Stimulated activated naive CD8-positive, alpha-beta T cell treated with anti-CD3 and anti-CD28 coated beads, Interleukin-15, Interleukin-2, amounts not matched to agents 100 ng/mL and 50 ng/mL, for 24 hours (primary cell): Measurements from ENCODE around the gene NYNRIN.
A peak's percentile ranks its signal among the peaks of the same experiment; 100 is the strongest.
"Not testable (repeated sequence)": the region's sequence is repeated elsewhere in the genome, so short reads cannot be mapped to it uniquely, and the experiment has no call there.

Source experiments
- H3K27ac Mint-ChIP-seq: one replicate; pipeline ENCODE4 v1.8.0; 2021; ENCODE audit warnings: mild to moderate bottlenecking, mixed read lengths
- H3K27me3 Mint-ChIP-seq: one replicate; pipeline ENCODE4 v1.8.0; 2021; ENCODE audit warnings: mixed read lengths
- H3K36me3 Mint-ChIP-seq: one replicate; pipeline ENCODE4 v1.8.0; 2021; ENCODE audit warnings: low read depth, mixed read lengths
- H3K4me1 Mint-ChIP-seq: one replicate; pipeline ENCODE4 v1.8.0; 2021; ENCODE audit warnings: low read depth, mixed read lengths
- H3K4me3 Mint-ChIP-seq: one replicate; pipeline ENCODE4 v1.8.0; 2021; ENCODE audit warnings: mild to moderate bottlenecking, mixed read lengths
- H3K9me3 Mint-ChIP-seq: one replicate; pipeline ENCODE4 v1.8.0; 2021; ENCODE audit warnings: mixed read lengths

Gene NYNRIN

DNA sequence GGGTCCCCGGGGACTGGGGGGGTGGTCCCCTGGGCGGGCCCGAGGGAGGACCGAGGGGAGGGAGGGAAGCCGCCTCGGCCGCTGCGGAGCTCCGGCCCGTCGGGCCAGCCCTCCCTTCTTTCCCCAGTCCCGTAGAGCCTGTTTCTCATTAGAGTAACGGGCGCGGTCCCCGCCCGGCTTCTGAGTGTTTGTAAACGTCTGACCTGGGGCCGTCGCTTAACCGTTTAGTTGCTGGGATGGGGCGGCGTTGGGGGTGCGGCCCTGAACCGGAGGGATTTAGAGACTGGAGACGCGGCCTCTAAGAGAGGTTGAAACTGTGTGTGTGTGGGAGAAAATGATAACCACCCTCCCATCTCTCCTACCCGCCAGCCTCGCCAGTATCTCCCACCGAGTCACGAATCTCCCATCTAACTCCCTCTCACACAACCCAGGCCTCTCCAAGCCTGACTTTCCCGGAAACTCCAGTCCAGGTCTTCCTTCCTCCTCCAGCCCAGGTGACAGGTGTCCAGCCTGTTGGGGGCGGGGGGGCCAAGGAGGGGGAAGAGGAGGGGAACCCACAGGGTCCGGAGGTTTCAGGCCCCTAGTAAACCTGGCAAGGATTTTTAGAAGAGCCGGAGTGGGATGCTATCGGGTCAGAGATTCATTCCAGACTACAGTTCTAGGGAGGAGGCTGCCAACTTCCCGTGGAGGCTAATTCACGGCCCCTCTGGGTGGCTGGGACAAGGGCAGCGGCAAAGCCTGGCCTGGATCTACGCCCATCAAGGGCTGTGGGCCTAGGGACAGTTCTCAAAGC, 31.9 kb upstream of the NYNRIN start:
- Mint-ChIP-seq H3K27ac (peak overlapping the region; percentile 55), H3K27me3 (peaks cover 35% of the 10 kb centered on the region), H3K36me3 (no peaks in the 10 kb centered on the region)

DNA sequence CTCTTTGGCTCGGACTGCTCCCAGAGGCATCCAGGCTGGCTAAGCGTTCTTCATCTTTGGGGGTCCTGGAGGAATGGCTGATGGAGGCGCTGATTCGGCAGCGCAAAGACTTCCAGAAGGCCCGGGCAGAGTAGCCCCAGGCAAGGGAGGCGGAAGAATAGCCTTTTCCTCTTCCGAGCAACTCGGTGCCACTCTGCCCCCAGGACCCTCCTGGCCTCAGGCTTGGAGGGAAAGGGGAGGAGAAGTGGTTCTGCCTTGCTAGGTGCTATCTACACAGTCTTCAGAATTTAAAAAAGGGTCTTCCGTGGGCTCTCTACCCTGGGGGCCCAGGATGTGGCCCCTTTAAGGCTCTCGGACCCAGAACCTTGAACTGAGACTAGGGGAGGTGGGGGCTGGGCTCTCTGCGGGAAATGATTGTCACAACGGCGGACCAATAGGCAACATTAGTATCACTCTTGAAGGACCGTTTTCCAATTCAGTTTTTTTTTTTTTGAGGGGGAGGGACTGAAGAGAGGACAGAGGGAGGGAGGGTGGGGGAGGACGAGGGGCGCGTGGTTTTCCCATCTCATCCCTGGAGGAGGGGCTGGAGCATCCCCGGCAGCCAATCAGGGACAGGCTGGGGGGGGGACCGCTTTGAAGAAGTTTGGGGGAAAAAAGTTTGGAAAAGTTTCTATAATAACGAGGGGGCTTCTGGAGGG, 31.1 kb upstream of the NYNRIN start, which contains the start of gene NFATC4:
TSS of gene NFATC4 (plus strand) at position 671 of the 698 bp plus-strand sequence. CDS start 157 bp downstream, outside the sequence.
- Mint-ChIP-seq H3K36me3 (no peaks in the 10 kb centered on the region), H3K4me3 (peak within 1 kb of the TSS; percentile 73), H3K4me1 (peaks cover 31% of the 10 kb centered on the region), H3K27me3 (peaks cover 32% of the 10 kb centered on the region), H3K27ac (peak within 1 kb of the TSS; percentile 55), H3K9me3 (no peaks in the 10 kb centered on the region)

More for the DNA sequence above, 31.9 kb upstream of the NYNRIN start:
- Mint-ChIP-seq H3K4me1 (peaks cover 31% of the 10 kb centered on the region), H3K4me3 (peak overlapping the region; percentile 73), H3K9me3 (no peaks in the 10 kb centered on the region)

DNA sequence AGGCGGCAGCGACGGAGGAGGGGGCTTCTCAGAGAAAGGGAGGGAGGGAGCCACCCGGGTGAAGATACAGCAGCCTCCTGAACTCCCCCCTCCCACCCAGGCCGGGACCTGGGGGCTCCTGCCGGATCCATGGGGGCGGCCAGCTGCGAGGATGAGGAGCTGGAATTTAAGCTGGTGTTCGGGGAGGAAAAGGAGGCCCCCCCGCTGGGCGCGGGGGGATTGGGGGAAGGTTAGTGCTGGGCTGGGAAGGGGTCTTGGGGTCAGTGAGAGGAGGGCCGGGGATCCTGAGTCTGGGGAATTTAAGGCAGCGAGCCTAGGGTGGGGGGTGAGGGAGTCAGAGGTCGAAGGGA, 30.6 kb upstream of the NYNRIN start:
- Mint-ChIP-seq H3K4me1 (peaks cover 31% of the 10 kb centered on the region), H3K27ac (no peak overlapping the region), H3K27me3 (peaks cover 28% of the 10 kb centered on the region), H3K36me3 (no peaks in the 10 kb centered on the region), H3K9me3 (no peaks in the 10 kb centered on the region), H3K4me3 (peak overlapping the region; percentile 35)

DNA sequence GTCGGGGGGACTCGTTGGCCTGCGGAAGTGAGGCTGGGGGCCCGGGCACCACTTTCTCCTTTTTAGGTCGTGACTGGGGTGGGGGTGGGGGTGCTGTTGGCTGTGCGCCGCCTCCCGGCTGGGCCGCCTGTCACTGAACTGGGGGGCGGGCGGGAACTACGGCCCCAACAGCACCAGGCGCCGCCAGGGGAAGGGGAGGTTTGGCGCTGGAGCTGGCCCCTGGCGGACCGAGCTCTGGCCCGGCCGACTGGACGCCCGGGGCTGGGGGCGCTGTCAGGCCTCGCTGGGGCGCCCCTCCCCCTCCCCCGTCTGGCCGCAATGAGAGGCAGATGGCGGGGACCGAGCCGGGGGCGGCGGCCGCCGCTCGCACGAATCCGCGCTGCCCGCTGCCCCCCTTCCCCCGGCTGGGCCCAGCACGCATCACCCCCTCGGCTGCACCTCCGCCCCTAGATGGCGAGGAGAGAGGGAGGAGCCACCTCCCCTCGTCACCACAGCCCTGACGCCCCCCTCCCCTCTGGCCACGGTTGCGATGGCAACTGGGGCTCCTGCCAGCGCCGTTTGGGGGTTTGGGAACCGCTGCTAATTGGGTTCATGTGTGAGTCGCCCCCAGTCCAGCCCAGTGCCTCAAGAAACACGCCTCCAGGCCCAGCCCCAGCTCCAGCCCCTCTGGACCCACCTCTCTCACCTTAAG, 30.1 kb upstream of the NYNRIN start:
- Mint-ChIP-seq H3K36me3 (no peaks in the 10 kb centered on the region), H3K4me3 (peak overlapping the region; percentile 35), H3K27ac (peak overlapping the region; percentile 40), H3K27me3 (peaks cover 24% of the 10 kb centered on the region), H3K9me3 (no peaks in the 10 kb centered on the region), H3K4me1 (peaks cover 31% of the 10 kb centered on the region)

DNA sequence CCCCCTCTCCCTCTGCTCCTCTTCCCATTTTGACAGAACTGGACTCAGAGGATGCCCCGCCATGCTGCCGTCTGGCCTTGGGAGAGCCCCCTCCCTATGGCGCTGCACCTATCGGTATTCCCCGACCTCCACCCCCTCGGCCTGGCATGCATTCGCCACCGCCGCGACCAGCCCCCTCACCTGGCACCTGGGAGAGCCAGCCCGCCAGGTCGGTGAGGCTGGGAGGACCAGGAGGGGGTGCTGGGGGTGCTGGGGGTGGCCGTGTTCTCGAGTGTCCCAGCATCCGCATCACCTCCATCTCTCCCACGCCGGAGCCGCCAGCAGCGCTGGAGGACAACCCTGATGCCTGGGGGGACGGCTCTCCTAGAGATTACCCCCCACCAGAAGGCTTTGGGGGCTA, 29.3 kb upstream of the NYNRIN start:
- Mint-ChIP-seq H3K4me1 (peaks cover 31% of the 10 kb centered on the region), H3K27ac (no peak overlapping the region), H3K9me3 (no peaks in the 10 kb centered on the region), H3K27me3 (peaks cover 23% of the 10 kb centered on the region), H3K36me3 (no peaks in the 10 kb centered on the region), H3K4me3 (peak overlapping the region; percentile 37)

DNA sequence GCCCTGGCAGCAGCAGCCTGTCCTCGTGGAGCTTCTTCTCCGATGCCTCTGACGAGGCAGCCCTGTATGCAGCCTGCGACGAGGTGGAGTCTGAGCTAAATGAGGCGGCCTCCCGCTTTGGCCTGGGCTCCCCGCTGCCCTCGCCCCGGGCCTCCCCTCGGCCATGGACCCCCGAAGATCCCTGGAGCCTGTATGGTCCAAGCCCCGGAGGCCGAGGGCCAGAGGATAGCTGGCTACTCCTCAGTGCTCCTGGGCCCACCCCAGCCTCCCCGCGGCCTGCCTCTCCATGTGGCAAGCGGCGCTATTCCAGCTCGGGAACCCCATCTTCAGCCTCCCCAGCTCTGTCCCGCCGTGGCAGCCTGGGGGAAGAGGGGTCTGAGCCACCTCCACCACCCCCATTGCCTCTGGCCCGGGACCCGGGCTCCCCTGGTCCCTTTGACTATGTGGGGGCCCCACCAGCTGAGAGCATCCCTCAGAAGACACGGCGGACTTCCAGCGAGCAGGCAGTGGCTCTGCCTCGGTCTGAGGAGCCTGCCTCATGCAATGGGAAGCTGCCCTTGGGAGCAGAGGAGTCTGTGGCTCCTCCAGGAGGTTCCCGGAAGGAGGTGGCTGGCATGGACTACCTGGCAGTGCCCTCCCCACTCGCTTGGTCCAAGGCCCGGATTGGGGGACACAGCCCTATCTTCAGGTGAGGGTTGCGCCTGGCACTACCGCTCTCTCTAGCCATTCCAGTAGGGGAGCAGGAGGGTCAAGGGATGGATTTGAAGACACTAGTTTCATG, 28.7 kb upstream of the NYNRIN start:
- Mint-ChIP-seq H3K4me3 (no peak overlapping the region), H3K9me3 (no peaks in the 10 kb centered on the region), H3K27me3 (peaks cover 20% of the 10 kb centered on the region), H3K27ac (no peak overlapping the region), H3K4me1 (peaks cover 28% of the 10 kb centered on the region), H3K36me3 (no peaks in the 10 kb centered on the region)

- Mint-ChIP-seq H3K4me3 (no peak overlapping the region), H3K27me3 (peaks cover 15% of the 10 kb centered on the region), H3K4me1 (peaks cover 22% of the 10 kb centered on the region), H3K9me3 (no peaks in the 10 kb centered on the region), H3K36me3 (no peaks in the 10 kb centered on the region), H3K27ac (no peak overlapping the region)
These were observed 28.1 kb upstream of the NYNRIN start for GRCh38 chr14:24370748-24371147.

GRCh38 chr14:24371605-24372004, 27.2 kb upstream of the NYNRIN start:
- not testable (repeated sequence) for H3K4me3 Mint-ChIP-seq, H3K9me3 Mint-ChIP-seq, H3K36me3 Mint-ChIP-seq
- H3K27me3 Mint-ChIP-seq, result peaks cover 10% of the 10 kb centered on the region
- peaks cover 16% of the 10 kb centered on the region for H3K4me1 Mint-ChIP-seq
- peak overlapping the region; percentile 33 for H3K27ac Mint-ChIP-seq

- no peak overlapping the region for H3K4me3 Mint-ChIP-seq
- H3K36me3 Mint-ChIP-seq, result no peaks in the 10 kb centered on the region
- H3K27ac Mint-ChIP-seq, result no peak overlapping the region
- peaks cover 5% of the 10 kb centered on the region for H3K27me3 Mint-ChIP-seq
- H3K4me1 Mint-ChIP-seq, result peaks cover 4% of the 10 kb centered on the region
- no peaks in the 10 kb centered on the region for H3K9me3 Mint-ChIP-seq
These were observed 25.9 kb upstream of the NYNRIN start for GRCh38 chr14:24372701-24373416.

DNA sequence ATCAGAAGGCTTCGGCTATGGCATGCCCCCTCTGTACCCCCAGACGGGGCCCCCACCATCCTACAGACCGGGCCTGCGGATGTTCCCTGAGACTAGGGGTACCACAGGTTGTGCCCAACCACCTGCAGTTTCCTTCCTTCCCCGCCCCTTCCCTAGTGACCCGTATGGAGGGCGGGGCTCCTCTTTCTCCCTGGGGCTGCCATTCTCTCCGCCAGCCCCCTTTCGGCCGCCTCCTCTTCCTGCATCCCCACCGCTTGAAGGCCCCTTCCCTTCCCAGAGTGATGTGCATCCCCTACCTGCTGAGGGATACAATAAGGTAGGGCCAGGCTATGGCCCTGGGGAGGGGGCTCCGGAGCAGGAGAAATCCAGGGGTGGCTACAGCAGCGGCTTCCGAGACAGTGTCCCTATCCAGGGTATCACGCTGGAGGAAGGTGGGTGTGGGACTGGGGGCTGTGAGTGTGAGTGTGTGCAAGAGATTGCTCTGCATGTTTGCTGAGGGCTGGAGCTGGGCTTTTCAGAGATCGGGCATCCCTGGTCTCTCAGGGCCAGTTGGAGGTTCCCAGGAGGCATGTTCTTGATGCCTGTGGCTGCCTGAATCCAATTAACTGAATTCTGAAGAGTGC, 22.2 kb upstream of the NYNRIN start:
- Mint-ChIP-seq H3K4me1 (no peaks in the 10 kb centered on the region), H3K27me3 (no peaks in the 10 kb centered on the region), H3K9me3 (no peaks in the 10 kb centered on the region), H3K4me3 (no peak overlapping the region), H3K27ac (no peak overlapping the region), H3K36me3 (no peaks in the 10 kb centered on the region)

- Mint-ChIP-seq H3K4me3 (no peak overlapping the region), H3K9me3 (no peaks in the 10 kb centered on the region), H3K4me1 (no peaks in the 10 kb centered on the region), H3K36me3 (no peaks in the 10 kb centered on the region), H3K27me3 (no peaks in the 10 kb centered on the region), H3K27ac (no peak overlapping the region)
These were observed 21.7 kb upstream of the NYNRIN start for GRCh38 chr14:24377126-24377525.

GRCh38 chr14:24377657-24378056, 21.1 kb upstream of the NYNRIN start:
- no peak overlapping the region for H3K4me3 Mint-ChIP-seq
- no peaks in the 10 kb centered on the region for H3K27me3 Mint-ChIP-seq
- no peaks in the 10 kb centered on the region for H3K9me3 Mint-ChIP-seq
- H3K27ac Mint-ChIP-seq, result no peak overlapping the region
- H3K4me1 Mint-ChIP-seq, result no peaks in the 10 kb centered on the region
- H3K36me3 Mint-ChIP-seq, result no peaks in the 10 kb centered on the region

GRCh38 chr14:24378327-24378726, 20.5 kb upstream of the NYNRIN start:
- H3K9me3 Mint-ChIP-seq, result no peaks in the 10 kb centered on the region
- no peak overlapping the region for H3K4me3 Mint-ChIP-seq
- no peaks in the 10 kb centered on the region for H3K4me1 Mint-ChIP-seq
- H3K36me3 Mint-ChIP-seq, result no peaks in the 10 kb centered on the region
- H3K27me3 Mint-ChIP-seq, result no peaks in the 10 kb centered on the region
- no peak overlapping the region for H3K27ac Mint-ChIP-seq
